GM12878 (cell line): ENCODE data around the gene CAPN15. TPM values are rescaled to one million over a fixed set of nuclear protein-coding genes. Genes with fewer than 3 reads are reported as not detected.

Source experiments
- ATAC-seq: fragments of 200-7000 bp; cut with Tn5 transposase; 3 replicates; pipeline ENCODE4 v1.9.1; 2020; ENCODE audit warnings: mild to moderate bottlenecking, moderate library complexity
- BruUV-seq: library from RNA; stranded (reverse); fragments of 400-500 nt; replicated peaks from 2 replicates; lab custom pipeline; 2021; lab: Mats Ljungman, UMichigan
- CTCF ChIA-PET: fragments of 300-600 bp; sonication (Branson Sonifier 250); formaldehyde crosslinking; extraction: SDS; loops from one replicate; lab custom pipeline; 2021; ENCODE audit warnings: inconsistent platforms; lab: Yijun Ruan, JAX
- POLR2A ChIA-PET: fragments of 350-600 bp; formaldehyde crosslinking; extraction: SDS; loops from one replicate; lab custom pipeline; 2021; ENCODE audit warnings: inconsistent platforms; lab: Charles Lee
- RAD21 ChIA-PET: fragments of 300-600 bp; sonication (Branson Sonifier 250); formaldehyde crosslinking; loops from one replicate; lab custom pipeline; 2023; ENCODE audit warnings: antibody characterized with exemption; ENCODE audit not compliant: unreplicated experiment; lab: Charles Lee
- SMC1A ChIA-PET: fragments of 300-600 bp; sonication (Branson Sonifier 250); formaldehyde crosslinking; loops from one replicate; lab custom pipeline; 2023; ENCODE audit not compliant: unreplicated experiment, uncharacterized antibody; lab: Charles Lee
- DNase-seq: peaks from one replicate; pipeline ENCODE4 v3.0.0-alpha.2; 2011; ENCODE audit warnings: low read depth, low spot score
- FAIRE-seq: peaks from 3 replicates; lab custom pipeline; 2011; peaks lifted over from hg19 to GRCh38; lab: Jason Lieb, UNC
- H2AFZ ChIP-seq: 2 replicates; pipeline ENCODE4 v1.6.0; 2011; ENCODE audit warnings: low read depth, low read length, control low read depth; ENCODE audit not compliant: control insufficient read depth
- H3K27ac ChIP-seq: 2 replicates; pipeline ENCODE4 v1.5.1; 2011; ENCODE audit warnings: control low read depth; ENCODE audit not compliant: control insufficient read depth, insufficient read depth
- H3K27me3 ChIP-seq, 2 experiments: replicated peaks in 1 of 2; 2 replicates each; pipeline versions ENCODE4 v1.6.0 to v1.6.1; 2011; ENCODE audit warnings: low read length in 1 of 2; ENCODE audit not compliant: control insufficient read depth in 2 of 2, insufficient read depth in 2 of 2
- H3K36me3 ChIP-seq, 2 experiments: 2 replicates each; pipeline ENCODE4 v1.5.1; 2011; ENCODE audit warnings: low read length in 1 of 2; ENCODE audit not compliant: control insufficient read depth in 2 of 2, insufficient read depth in 2 of 2
- H3K4me1 ChIP-seq: 2 replicates; pipeline ENCODE4 v1.6.1; 2011; ENCODE audit warnings: mild to moderate bottlenecking, low read length, moderate library complexity, mixed read lengths; ENCODE audit not compliant: control insufficient read depth, insufficient read depth
- H3K4me2 ChIP-seq: 2 replicates; pipeline ENCODE4 v1.6.0; 2011; ENCODE audit warnings: control low read depth; ENCODE audit not compliant: control insufficient read depth, insufficient read depth
- H3K4me3 ChIP-seq: fragments of 200-600 bp; sonication (generic); 2 replicates; pipeline ENCODE4 v1.5.1; 2016
- H3K79me2 ChIP-seq: 2 replicates; pipeline ENCODE4 v1.6.0; 2011; ENCODE audit warnings: low read length; ENCODE audit not compliant: control insufficient read depth, insufficient read depth
- H3K9ac ChIP-seq: 2 replicates; pipeline ENCODE4 v1.8.0; 2011; ENCODE audit warnings: low read length, control low read depth, mixed read lengths; ENCODE audit not compliant: control insufficient read depth, insufficient read depth
- H3K9me3 ChIP-seq: replicated peaks from 3 replicates; pipeline ENCODE4 v1.5.1; 2011; ENCODE audit warnings: mild to moderate bottlenecking, low read length; ENCODE audit not compliant: control insufficient read depth, insufficient read depth
- H4K20me1 ChIP-seq: 2 replicates; pipeline ENCODE4 v1.6.0; 2011; ENCODE audit not compliant: control insufficient read depth, insufficient read depth
- FOS ChIP-seq: IDR thresholded peaks from 3 replicates; pipeline ENCODE4 v1.6.1; 2011; ENCODE audit warnings: borderline replicate concordance; ENCODE audit not compliant: insufficient read length; ENCODE audit errors: extremely low read depth
- JUND ChIP-seq: IDR thresholded peaks from 2 replicates; pipeline ENCODE4 v1.6.1; 2012; ENCODE audit warnings: low read depth, mild to moderate bottlenecking, low read length, improper control_type of control experiment, moderate library complexity
- MYB ChIP-seq: fragments of 150-350 bp; IDR thresholded peaks from 2 replicates; pipeline ENCODE4 v1.6.1; 2014; ENCODE audit warnings: mild to moderate bottlenecking, low read depth, low read length, borderline replicate concordance
- NBN ChIP-seq: fragments of 450-650 bp; IDR thresholded peaks from 2 replicates; pipeline ENCODE4 v1.6.1; 2016
- PAX5 ChIP-seq: IDR thresholded peaks from 2 replicates; pipeline ENCODE4 v1.6.1; 2011; ENCODE audit warnings: low read depth, low read length, borderline replicate concordance
- RELA ChIP-seq: fragments of 450-650 bp; IDR thresholded peaks from 2 replicates; pipeline ENCODE4 v1.8.0; 2014; ENCODE audit warnings: borderline replicate concordance; ENCODE audit not compliant: partially characterized antibody
- RELB ChIP-seq: fragments of 450-650 bp; IDR thresholded peaks from 2 replicates; pipeline ENCODE4 v1.6.1; 2017; ENCODE audit warnings: low read depth, mild to moderate bottlenecking, moderate library complexity
- RFX5 ChIP-seq: IDR thresholded peaks from 2 replicates; pipeline ENCODE4 v1.6.1; 2011; ENCODE audit warnings: low read depth, low read length, improper control_type of control experiment
- ZNF24 ChIP-seq: fragments of 450-650 bp; IDR thresholded peaks from 2 replicates; pipeline ENCODE4 v1.6.1; 2017; ENCODE audit warnings: antibody characterized with exemption, mild to moderate bottlenecking
- ZNF274 ChIP-seq: IDR thresholded peaks from one replicate; pipeline ENCODE4 v1.8.0; 2011; ENCODE audit not compliant: insufficient read length, insufficient read depth
- ZSCAN29 ChIP-seq: fragments of 450-650 bp; IDR thresholded peaks from 2 replicates; pipeline ENCODE4 v1.6.1; 2017; ENCODE audit warnings: mild to moderate bottlenecking, moderate library complexity
- WGBS: methylation state at CpG from one replicate; pipeline ENCODE4 v1.1.6; 2016; ENCODE audit warnings: low lambda C conversion rate; ENCODE audit not compliant: insufficient replicate concordance, insufficient coverage; ENCODE audit errors: missing lambda C conversion rate; 5-methylcytosine and 5-hydroxymethylcytosine counted together
- in situ Hi-C: fragments of 300-500 bp; cut with MboI; formaldehyde crosslinking; loops from 9 replicates; pipeline ENCODE4 v1.14.3; 2018; ENCODE audit warnings: mixed read lengths
- intact Hi-C: fragments of 100-400 bp; cut with micrococcal nuclease; formaldehyde crosslinking; loops from one replicate; pipeline ENCODE4 v1.14.2; 2022; ENCODE audit not compliant: unreplicated experiment
- polyA plus RNA-seq, 11 experiments: library from polyadenylated mRNA; depleted of rRNA in 4 of 11; unstranded in 6 of 11; stranded (reverse) in 5 of 11; fragments of >200 nt; fragmentation: Nextera tagmentation in 4 of 11; fragmentation: Illumina TruSeq in 1 of 11; extraction: Ambion mirVana in 4 of 11; extraction: Trizol in 1 of 11; gene quantifications; 1 replicate in 1 of 11; 2 replicates in 10 of 11; pipeline versions ENCODE4 v1.2.1 to v1.2.3, GENCODE V29; 2011 to 2016; ENCODE audit warnings: inconsistent platforms in 2 of 11, missing spikeins in 2 of 11, low read depth in 1 of 11
- total RNA-seq, 4 experiments: library from RNA; depleted of rRNA in 3 of 4; stranded (reverse); fragments of >200 nt in 3 of 4; fragmentation: Illumina TruSeq in 1 of 4; extraction: Trizol in 1 of 4; gene quantifications; 2 replicates each; pipeline versions ENCODE4 v1.2.1 to v1.2.3, GENCODE V29; 2013 to 2021
- TF ChIP-seq, protein P1 (sequence below): IDR thresholded peaks from 2 replicates; pipeline ENCODE4 v1.6.1; 2012; ENCODE audit warnings: low read length, inconsistent platforms
- TF ChIP-seq, protein P2 (sequence below): fragments of 450-650 bp; IDR thresholded peaks from 2 replicates; pipeline ENCODE4 v1.6.1; 2016; ENCODE audit warnings: mild to moderate bottlenecking
- TF ChIP-seq, protein P3 (sequence below): fragments of 450-650 bp; IDR thresholded peaks from 2 replicates; pipeline ENCODE4 v1.6.1; 2017; ENCODE audit warnings: mild to moderate bottlenecking, low read depth, inconsistent platforms; ENCODE audit not compliant: poor library complexity, severe bottlenecking

CAPN15 gene
- total and polyA plus RNA-seq, 10 of the 15 experiments (the other 5 are each of a cell fraction or from before 2014, with no cell fraction given): 0.40 to 78.5 (median 8.3) TPM

DNA sequence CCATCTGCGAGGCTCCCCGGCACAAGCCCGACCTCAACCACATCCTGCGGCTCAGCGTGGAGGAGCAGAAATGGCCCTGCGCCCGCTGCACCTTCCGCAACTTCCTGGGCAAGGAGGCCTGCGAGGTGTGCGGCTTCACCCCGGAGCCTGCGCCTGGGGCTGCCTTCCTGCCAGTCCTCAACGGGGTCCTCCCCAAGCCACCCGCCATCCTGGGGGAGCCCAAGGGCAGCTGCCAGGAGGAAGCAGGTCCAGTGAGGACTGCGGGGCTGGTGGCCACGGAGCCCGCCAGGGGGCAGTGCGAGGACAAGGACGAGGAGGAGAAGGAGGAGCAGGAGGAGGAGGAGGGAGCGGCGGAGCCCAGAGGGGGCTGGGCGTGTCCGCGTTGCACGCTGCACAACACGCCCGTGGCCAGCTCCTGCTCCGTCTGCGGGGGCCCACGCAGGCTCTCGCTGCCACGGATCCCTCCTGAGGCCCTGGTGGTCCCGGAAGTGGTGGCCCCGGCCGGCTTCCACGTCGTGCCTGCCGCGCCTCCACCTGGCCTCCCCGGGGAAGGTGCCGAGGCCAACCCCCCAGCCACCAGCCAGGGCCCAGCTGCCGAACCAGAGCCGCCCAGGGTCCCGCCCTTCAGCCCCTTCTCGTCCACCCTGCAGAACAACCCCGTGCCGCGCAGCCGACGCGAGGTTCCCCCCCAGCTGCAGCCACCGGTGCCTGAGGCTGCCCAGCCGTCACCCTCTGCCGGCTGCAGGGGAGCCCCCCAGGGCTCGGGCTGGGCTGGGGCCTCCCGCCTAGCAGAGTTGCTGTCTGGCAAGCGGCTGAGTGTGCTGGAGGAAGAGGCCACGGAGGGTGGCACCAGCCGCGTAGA is 19.6 kb downstream of the CAPN15 start:
- Histone ChIP-seq H3K4me2 (no peak overlapping the region), H2AFZ (no peak overlapping the region), H3K4me3 (no peak overlapping the region), H3K79me2 (no peaks in the 10 kb centered on the region), H3K9me3 (no peaks in the 10 kb centered on the region), H4K20me1 (no peaks in the 10 kb centered on the region), H3K4me1 (no peaks in the 10 kb centered on the region), H3K27me3 (no peaks in the 10 kb centered on the region), H3K36me3 (peaks cover 0 to 16% of the 10 kb centered on the region in 2 experiments; a peak in 2 of 4 replicates), H3K9ac (no peak overlapping the region), H3K27ac (no peak overlapping the region)
- 97% methylated on average over 56 of the region's 60 CpGs for WGBS
- DNase-seq (no peak), ATAC-seq (no peak), FAIRE-seq (no peak)
- intact Hi-C loops: no loop called here
- ChIA-PET SMC1A (no interaction called here), RAD21 (no interaction called here), POLR2A (no interaction called here), CTCF (no interaction called here)
- BruUV-seq: no TSS peak
- TF ChIP-seq ZNF24 (no peak), RELB (no peak), MYB (no peak), FOS (no peak), NBN (no peak), ZSCAN29 (no peak), JUND (no peak), ZNF274 (no peak), RELA (no peak), PAX5 (no peak), RFX5 (no peak)
- TF ChIP-seq, protein P1, sequence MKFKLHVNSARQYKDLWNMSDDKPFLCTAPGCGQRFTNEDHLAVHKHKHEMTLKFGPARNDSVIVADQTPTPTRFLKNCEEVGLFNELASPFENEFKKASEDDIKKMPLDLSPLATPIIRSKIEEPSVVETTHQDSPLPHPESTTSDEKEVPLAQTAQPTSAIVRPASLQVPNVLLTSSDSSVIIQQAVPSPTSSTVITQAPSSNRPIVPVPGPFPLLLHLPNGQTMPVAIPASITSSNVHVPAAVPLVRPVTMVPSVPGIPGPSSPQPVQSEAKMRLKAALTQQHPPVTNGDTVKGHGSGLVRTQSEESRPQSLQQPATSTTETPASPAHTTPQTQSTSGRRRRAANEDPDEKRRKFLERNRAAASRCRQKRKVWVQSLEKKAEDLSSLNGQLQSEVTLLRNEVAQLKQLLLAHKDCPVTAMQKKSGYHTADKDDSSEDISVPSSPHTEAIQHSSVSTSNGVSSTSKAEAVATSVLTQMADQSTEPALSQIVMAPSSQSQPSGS: no peak
- TF ChIP-seq, protein P2, sequence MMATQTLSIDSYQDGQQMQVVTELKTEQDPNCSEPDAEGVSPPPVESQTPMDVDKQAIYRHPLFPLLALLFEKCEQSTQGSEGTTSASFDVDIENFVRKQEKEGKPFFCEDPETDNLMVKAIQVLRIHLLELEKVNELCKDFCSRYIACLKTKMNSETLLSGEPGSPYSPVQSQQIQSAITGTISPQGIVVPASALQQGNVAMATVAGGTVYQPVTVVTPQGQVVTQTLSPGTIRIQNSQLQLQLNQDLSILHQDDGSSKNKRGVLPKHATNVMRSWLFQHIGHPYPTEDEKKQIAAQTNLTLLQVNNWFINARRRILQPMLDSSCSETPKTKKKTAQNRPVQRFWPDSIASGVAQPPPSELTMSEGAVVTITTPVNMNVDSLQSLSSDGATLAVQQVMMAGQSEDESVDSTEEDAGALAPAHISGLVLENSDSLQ: no peak
- TF ChIP-seq, protein P3, sequence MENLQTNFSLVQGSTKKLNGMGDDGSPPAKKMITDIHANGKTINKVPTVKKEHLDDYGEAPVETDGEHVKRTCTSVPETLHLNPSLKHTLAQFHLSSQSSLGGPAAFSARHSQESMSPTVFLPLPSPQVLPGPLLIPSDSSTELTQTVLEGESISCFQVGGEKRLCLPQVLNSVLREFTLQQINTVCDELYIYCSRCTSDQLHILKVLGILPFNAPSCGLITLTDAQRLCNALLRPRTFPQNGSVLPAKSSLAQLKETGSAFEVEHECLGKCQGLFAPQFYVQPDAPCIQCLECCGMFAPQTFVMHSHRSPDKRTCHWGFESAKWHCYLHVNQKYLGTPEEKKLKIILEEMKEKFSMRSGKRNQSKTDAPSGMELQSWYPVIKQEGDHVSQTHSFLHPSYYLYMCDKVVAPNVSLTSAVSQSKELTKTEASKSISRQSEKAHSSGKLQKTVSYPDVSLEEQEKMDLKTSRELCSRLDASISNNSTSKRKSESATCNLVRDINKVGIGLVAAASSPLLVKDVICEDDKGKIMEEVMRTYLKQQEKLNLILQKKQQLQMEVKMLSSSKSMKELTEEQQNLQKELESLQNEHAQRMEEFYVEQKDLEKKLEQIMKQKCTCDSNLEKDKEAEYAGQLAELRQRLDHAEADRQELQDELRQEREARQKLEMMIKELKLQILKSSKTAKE: no peak
- in situ Hi-C loops: no loop called here
